Left forelimb (tissue), 1 donor: ENCODE measurements around the gene TMEM59.
A peak's percentile ranks its signal among the peaks of the same experiment; 100 is the strongest.
"Not testable (repeated sequence)": the region's sequence is repeated elsewhere in the genome, so short reads cannot be mapped to it uniquely, and the experiment has no call there.

Source experiments
- DNase-seq: peaks from one replicate; pipeline ENCODE4 v3.0.0-alpha.2; 2018; ENCODE audit warnings: low spot score

TMEM59 gene

GRCh38 chr1:54052934-54053744 is at the start of gene TMEM59, which contains the start of gene TCEANC2:
TMEM59 (minus strand) TSS chr1:54053204; CDS start chr1:54053188, 16 bp downstream.
TCEANC2 (plus strand) TSS chr1:54053608; CDS start chr1:54054423, 815 bp downstream.
- peak; percentile 98 for DNase-seq

- no peak for DNase-seq
Measured at GRCh38 chr1:54100500-54100899, 47.5 kb upstream of the TMEM59 start.

GRCh38 chr1:54099061-54099610 is 46.1 kb upstream of the TMEM59 start:
- DNase-seq = no peak

- DNase-seq = no peak
Measured at GRCh38 chr1:54096877-54097240, 43.9 kb upstream of the TMEM59 start.

GRCh38 chr1:54096227-54096876 is 43.3 kb upstream of the TMEM59 start:
- DNase-seq = no peak

- no peak for DNase-seq
Measured at GRCh38 chr1:54095546-54096226, 42.7 kb upstream of the TMEM59 start.

- not testable (repeated sequence) for DNase-seq
Measured at GRCh38 chr1:54094730-54095105, 41.7 kb upstream of the TMEM59 start.

GRCh38 chr1:54094001-54094729 is 41.2 kb upstream of the TMEM59 start:
- DNase-seq = no peak

GRCh38 chr1:54091666-54092065 is 38.7 kb upstream of the TMEM59 start:
- no peak for DNase-seq

- no peak for DNase-seq
Measured at GRCh38 chr1:54088385-54088784, 35.4 kb upstream of the TMEM59 start.

- no peak for DNase-seq
Measured at GRCh38 chr1:54086754-54087153, 33.8 kb upstream of the TMEM59 start.

GRCh38 chr1:54084794-54085193 is 31.8 kb upstream of the TMEM59 start:
- DNase-seq = no peak

- no peak for DNase-seq
Measured at GRCh38 chr1:54081306-54082270, 28.6 kb upstream of the TMEM59 start.

- no peak for DNase-seq
Measured at GRCh38 chr1:54080598-54081049, 27.6 kb upstream of the TMEM59 start.

GRCh38 chr1:54077359-54077758 is 24.4 kb upstream of the TMEM59 start:
- DNase-seq = no peak

- no peak for DNase-seq
Measured at GRCh38 chr1:54070171-54070837, 17.3 kb upstream of the TMEM59 start.

GRCh38 chr1:54069791-54070170 is 16.8 kb upstream of the TMEM59 start:
- DNase-seq = no peak

- no peak for DNase-seq
Measured at GRCh38 chr1:54064299-54064698, 11.3 kb upstream of the TMEM59 start.

GRCh38 chr1:54054438-54054749 is 1.4 kb upstream of the TMEM59 start:
- DNase-seq = no peak

- DNase-seq = no peak
Measured at GRCh38 chr1:54053745-54054437, 887 bp upstream of the TMEM59 start.
